ENCODE results near the gene LDB2.
A peak's percentile ranks its signal among the peaks of the same experiment; 100 is the strongest.

GRCh38 chr4:16642897-16643296 is 255.5 kb downstream of the LDB2 start:
- TF ChIP-seq EZH2 (optimal IDR thresholded peaks at IDR 0.05; ENCODE audit: low read depth, low read length), result no peak
- TF ChIP-seq CTCF (IDR thresholded peaks at IDR 0.05; ENCODE audit: low read length), result 0 out of 2 replicates have a peak, but pooled peaks have one; percentile 15

Measured in MM.1S (cell line).